CD4-positive, alpha-beta T cell treated with Interleukin-17A for 1 hour (primary cell): ENCODE measurements around the gene EXD2.
"Not testable (repeated sequence)": the region's sequence is repeated elsewhere in the genome, so short reads cannot be mapped to it uniquely, and the experiment has no call there.

Source experiments
- DNase-seq: peaks from one replicate; pipeline ENCODE4 v3.0.0-alpha.2; 2020

The EXD2 gene

GRCh38 chr14:69204753-69205152, 13.5 kb downstream of the EXD2 start:
- no peak for DNase-seq

- DNase-seq, result no peak
Observed at GRCh38 chr14:69207435-69208041, 16.2 kb downstream of the EXD2 start.

- DNase-seq, result no peak
Observed at GRCh38 chr14:69208666-69209065, 17.4 kb downstream of the EXD2 start.

GRCh38 chr14:69214393-69214792, 23.1 kb downstream of the EXD2 start:
- DNase-seq, result no peak

- not testable (repeated sequence) for DNase-seq
Observed at GRCh38 chr14:69217663-69218062, 26.4 kb downstream of the EXD2 start.

GRCh38 chr14:69224946-69225345, 33.6 kb downstream of the EXD2 start:
- DNase-seq, result no peak

- no peak for DNase-seq
Observed at GRCh38 chr14:69226178-69226577, 34.9 kb downstream of the EXD2 start.

- DNase-seq, result no peak
Observed at GRCh38 chr14:69226736-69227135, 35.4 kb downstream of the EXD2 start.

GRCh38 chr14:69231486-69231885, 40.2 kb downstream of the EXD2 start:
- no peak for DNase-seq

- DNase-seq, result no peak
Observed at GRCh38 chr14:69232388-69232787, 41.1 kb downstream of the EXD2 start.

GRCh38 chr14:69234106-69234505, 42.8 kb downstream of the EXD2 start:
- DNase-seq, result no peak

GRCh38 chr14:69235708-69236107, 44.4 kb downstream of the EXD2 start:
- no peak for DNase-seq

GRCh38 chr14:69237142-69237541, 45.8 kb downstream of the EXD2 start:
- DNase-seq, result no peak

- DNase-seq, result no peak
Observed at GRCh38 chr14:69237584-69237983, 46.3 kb downstream of the EXD2 start.

- DNase-seq, result no peak
Observed at GRCh38 chr14:69238883-69239282, 47.6 kb downstream of the EXD2 start.

GRCh38 chr14:69240527-69241173, 49.4 kb downstream of the EXD2 start:
- DNase-seq, result no peak

- DNase-seq, result no peak
Observed at GRCh38 chr14:69241577-69241976, 50.3 kb downstream of the EXD2 start.

- peak; percentile 68 for DNase-seq
Observed at GRCh38 chr14:69242311-69243224, 51.3 kb downstream of the EXD2 start.

- DNase-seq, result no peak
Observed at GRCh38 chr14:69244946-69245345, 53.6 kb downstream of the EXD2 start.

- DNase-seq, result no peak
Observed at GRCh38 chr14:69246331-69246730, 55.0 kb downstream of the EXD2 start.

GRCh38 chr14:69247676-69248440, 56.6 kb downstream of the EXD2 start:
- DNase-seq, result no peak

GRCh38 chr14:69249603-69250002, 58.3 kb downstream of the EXD2 start:
- DNase-seq, result no peak

GRCh38 chr14:69252851-69253250, 61.6 kb downstream of the EXD2 start:
- DNase-seq, result no peak
